HEK293T (cell line): ENCODE data around the gene ZXDC.

Source experiments
- CTCF ChIA-PET: fragments of 350-600 bp; formaldehyde crosslinking; extraction: SDS; loops from one replicate; lab custom pipeline; 2021; ENCODE audit warnings: antibody characterized with exemption, inconsistent platforms; lab: Yijun Ruan, JAX
- POLR2A ChIA-PET: fragments of 350-600 bp; formaldehyde crosslinking; extraction: SDS; loops from one replicate; lab custom pipeline; 2020; ENCODE audit warnings: antibody characterized with exemption, inconsistent platforms; lab: Yijun Ruan, JAX
- DNase-seq: peaks from one replicate; pipeline ENCODE4 v3.0.0; 2012; ENCODE audit warnings: mixed read lengths; ENCODE audit errors: extremely low spot score
- ARNT ChIP-seq: fragments of 450-650 bp; IDR thresholded peaks from 2 replicates; pipeline ENCODE4 v1.6.1; 2017; ENCODE audit warnings: mild to moderate bottlenecking
- BHLHE40 ChIP-seq: fragments of 450-650 bp; IDR thresholded peaks from 2 replicates; pipeline ENCODE4 v1.6.1; 2016; ENCODE audit warnings: mild to moderate bottlenecking, moderate library complexity, borderline replicate concordance
- CTBP1 ChIP-seq: fragments of 450-650 bp; IDR thresholded peaks from 2 replicates; pipeline ENCODE4 v1.6.1; 2016; ENCODE audit warnings: borderline replicate concordance
- ELF4 ChIP-seq: fragments of 450-650 bp; IDR thresholded peaks from 2 replicates; pipeline ENCODE4 v1.6.1; 2017; ENCODE audit warnings: antibody characterized with exemption
- FOXA1 ChIP-seq: fragments of 450-650 bp; IDR thresholded peaks from 2 replicates; pipeline ENCODE4 v1.6.1; 2016; ENCODE audit warnings: mild to moderate bottlenecking
- FOXK2 ChIP-seq: fragments of 450-650 bp; IDR thresholded peaks from 2 replicates; pipeline ENCODE4 v1.6.1; 2016; ENCODE audit warnings: mild to moderate bottlenecking
- FOXM1 ChIP-seq: fragments of 450-650 bp; IDR thresholded peaks from 2 replicates; pipeline ENCODE4 v1.6.1; 2017; ENCODE audit warnings: mild to moderate bottlenecking, borderline replicate concordance
- HDGF ChIP-seq: fragments of 450-650 bp; IDR thresholded peaks from 2 replicates; pipeline ENCODE4 v1.6.1; 2017; ENCODE audit warnings: antibody characterized with exemption, borderline replicate concordance
- L3MBTL2 ChIP-seq: fragments of 450-650 bp; conservative IDR thresholded peaks from 2 replicates; pipeline ENCODE4 v1.6.1; 2016; ENCODE audit warnings: mild to moderate bottlenecking
- LEF1 ChIP-seq: fragments of 450-650 bp; IDR thresholded peaks from 2 replicates; pipeline ENCODE4 v1.6.1; 2017; ENCODE audit warnings: mild to moderate bottlenecking, borderline replicate concordance
- NFRKB ChIP-seq: fragments of 450-650 bp; IDR thresholded peaks from 2 replicates; pipeline ENCODE4 v1.6.1; 2016; ENCODE audit warnings: mild to moderate bottlenecking, moderate library complexity
- SP1 ChIP-seq: fragments of 450-650 bp; IDR thresholded peaks from 2 replicates; pipeline ENCODE4 v1.6.1; 2017
- SUZ12 ChIP-seq: fragments of 450-650 bp; IDR thresholded peaks from 2 replicates; pipeline ENCODE4 v1.6.1; 2016; ENCODE audit warnings: mild to moderate bottlenecking
- TARDBP ChIP-seq: fragments of 450-650 bp; IDR thresholded peaks from 2 replicates; pipeline ENCODE4 v1.6.1; 2016
- ZNF384 ChIP-seq: fragments of 450-650 bp; IDR thresholded peaks from 2 replicates; pipeline ENCODE4 v1.6.1; 2016
- TF ChIP-seq, protein P1 (sequence below): fragments of 450-650 bp; IDR thresholded peaks from 2 replicates; pipeline ENCODE4 v1.6.1; 2016

ZXDC gene

GRCh38 chr3:126449621-126450051 lies 26.1 kb downstream of the ZXDC start:
- no peak for DNase-seq
- TF ChIP-seq TARDBP (no peak), L3MBTL2 (no peak), BHLHE40 (no peak), CTBP1 (no peak), LEF1 (no peak), FOXM1 (no peak), ARNT (no peak), SUZ12 (no peak), HDGF (no peak), ELF4 (no peak), FOXA1 (no peak)
- TF ChIP-seq, protein P1, sequence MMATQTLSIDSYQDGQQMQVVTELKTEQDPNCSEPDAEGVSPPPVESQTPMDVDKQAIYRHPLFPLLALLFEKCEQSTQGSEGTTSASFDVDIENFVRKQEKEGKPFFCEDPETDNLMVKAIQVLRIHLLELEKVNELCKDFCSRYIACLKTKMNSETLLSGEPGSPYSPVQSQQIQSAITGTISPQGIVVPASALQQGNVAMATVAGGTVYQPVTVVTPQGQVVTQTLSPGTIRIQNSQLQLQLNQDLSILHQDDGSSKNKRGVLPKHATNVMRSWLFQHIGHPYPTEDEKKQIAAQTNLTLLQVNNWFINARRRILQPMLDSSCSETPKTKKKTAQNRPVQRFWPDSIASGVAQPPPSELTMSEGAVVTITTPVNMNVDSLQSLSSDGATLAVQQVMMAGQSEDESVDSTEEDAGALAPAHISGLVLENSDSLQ = no peak
- ChIA-PET POLR2A (no interaction called here), CTCF (no interaction called here)

GRCh38 chr3:126448893-126449180 lies 26.9 kb downstream of the ZXDC start:
- CTCF ChIA-PET = no interaction called here

DNA sequence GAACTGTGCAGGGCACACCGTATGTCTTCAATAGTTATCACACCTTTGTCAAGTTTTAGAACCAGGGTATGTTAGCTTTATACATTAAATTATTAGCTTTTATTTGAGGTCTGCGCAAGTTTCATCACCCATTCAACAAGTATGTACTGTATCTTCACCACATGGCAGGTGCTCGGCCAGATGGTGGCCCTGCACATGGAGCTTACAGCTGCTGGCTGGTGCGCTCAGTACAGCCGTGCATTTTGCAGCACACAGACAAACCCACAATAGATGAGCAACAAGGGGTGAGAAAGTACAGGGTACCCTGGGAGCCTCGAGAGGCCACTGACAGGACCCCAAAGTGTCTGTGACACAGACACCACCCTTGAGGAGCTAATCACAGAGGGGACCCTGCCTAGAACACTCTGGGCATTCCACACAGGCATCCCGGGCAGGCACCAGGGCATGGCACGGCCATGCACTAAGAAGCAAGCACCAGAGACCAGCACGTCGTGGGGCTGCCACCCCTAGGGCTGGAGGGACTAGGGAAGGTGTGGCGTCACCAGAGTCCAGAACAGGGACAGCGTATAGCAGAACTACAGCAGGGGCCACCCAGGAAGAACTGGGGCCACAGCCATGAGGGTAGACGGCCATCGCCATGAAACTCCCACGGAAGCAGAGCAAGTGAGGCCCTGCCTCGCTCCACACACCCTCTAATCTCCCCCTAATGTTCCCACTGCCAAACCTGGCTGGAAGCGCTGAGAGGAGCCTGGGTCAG lies 27.4 kb downstream of the ZXDC start:
- POLR2A ChIA-PET = no interaction called here
- CTCF ChIA-PET = no interaction called here

More at GRCh38 chr3:126448893-126449180, 26.9 kb downstream of the ZXDC start:
- POLR2A ChIA-PET = no interaction called here
- DNase-seq = no peak
- TF ChIP-seq BHLHE40 (no peak), NFRKB (no peak), LEF1 (no peak), L3MBTL2 (no peak), FOXM1 (no peak), FOXK2 (no peak), CTBP1 (no peak), ARNT (no peak)

GRCh38 chr3:126447456-126448106 lies 28.1 kb downstream of the ZXDC start:
- DNase-seq = no peak
- no peak for TF ChIP-seq FOXK2
- TF ChIP-seq FOXM1 = no peak
- TF ChIP-seq L3MBTL2 = no peak
- no peak for TF ChIP-seq NFRKB
- TF ChIP-seq BHLHE40 = no peak
- no peak for TF ChIP-seq SUZ12
- TF ChIP-seq FOXA1 = no peak
- no peak for TF ChIP-seq ELF4
- TF ChIP-seq ARNT = no peak
- no peak for TF ChIP-seq HDGF
- no peak for TF ChIP-seq LEF1
- TF ChIP-seq CTBP1 = no peak
- no peak for TF ChIP-seq TARDBP
- no peak for TF ChIP-seq ZNF384
- TF ChIP-seq, protein P1 = no peak
- no peak for TF ChIP-seq SP1
- CTCF ChIA-PET = no interaction called here
- POLR2A ChIA-PET = interaction anchor here (0.6 kb wide), 1 partner anchor 1231 kb away, joined by 3 read pairs; no protein-coding TSS in a partner anchor

More for the DNA sequence above, 27.4 kb downstream of the ZXDC start:
- TF ChIP-seq, protein P1 = no peak
- no peak for TF ChIP-seq FOXA1
- TF ChIP-seq FOXK2 = no peak
- TF ChIP-seq HDGF = no peak
- no peak for TF ChIP-seq TARDBP
- no peak for TF ChIP-seq BHLHE40
- TF ChIP-seq ARNT = no peak
- no peak for TF ChIP-seq SUZ12
- TF ChIP-seq L3MBTL2 = no peak
- TF ChIP-seq LEF1 = no peak
- TF ChIP-seq ZNF384 = no peak
- no peak for TF ChIP-seq SP1
- TF ChIP-seq ELF4 = no peak
- TF ChIP-seq NFRKB = no peak
- no peak for TF ChIP-seq FOXM1
- no peak for TF ChIP-seq CTBP1
- no peak for DNase-seq

DNA sequence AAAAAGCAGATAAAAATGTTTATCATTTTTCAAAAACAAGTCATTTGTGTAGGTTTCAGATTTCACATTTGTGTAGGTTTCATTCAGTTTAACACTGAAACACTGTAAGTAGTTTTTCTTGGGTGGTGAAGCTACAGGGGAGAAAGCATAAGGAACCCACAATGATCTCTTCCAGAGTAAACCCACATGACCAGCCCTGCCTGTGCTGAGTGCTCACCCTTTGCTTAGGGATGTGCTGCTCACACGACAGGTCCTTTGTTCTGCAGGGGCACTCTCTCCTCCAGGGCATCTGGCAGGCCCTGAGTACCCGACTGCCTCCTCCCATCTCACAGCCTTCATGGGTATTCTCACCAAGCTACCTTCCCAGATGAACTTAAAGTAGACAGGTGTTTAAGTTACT lies 28.9 kb downstream of the ZXDC start:
- POLR2A ChIA-PET = interaction anchor here (0.6 kb wide), 1 partner anchor 1232 kb away, joined by 3 read pairs; no protein-coding TSS in a partner anchor

More for the DNA sequence above, 28.9 kb downstream of the ZXDC start:
- CTCF ChIA-PET = no interaction called here
- no peak for DNase-seq
- TF ChIP-seq NFRKB = no peak
- no peak for TF ChIP-seq HDGF
- TF ChIP-seq ZNF384 = no peak
- TF ChIP-seq SP1 = no peak
- TF ChIP-seq, protein P1 = no peak
- no peak for TF ChIP-seq ARNT
- no peak for TF ChIP-seq CTBP1
- TF ChIP-seq L3MBTL2 = no peak
- no peak for TF ChIP-seq FOXA1
- no peak for TF ChIP-seq FOXK2
- TF ChIP-seq LEF1 = no peak
- TF ChIP-seq FOXM1 = no peak
- TF ChIP-seq TARDBP = no peak
- TF ChIP-seq SUZ12 = no peak
- no peak for TF ChIP-seq BHLHE40
- no peak for TF ChIP-seq ELF4
